GM12872 (cell line): ENCODE data around the gene SLC9C1.

Experiments
- TF ChIP-seq, protein P1 (sequence below): IDR thresholded peaks from 3 replicates; pipeline ENCODE4 v1.5.1; 2011; ENCODE audit warnings: low read depth, mild to moderate bottlenecking, low read length, moderate library complexity; ENCODE audit not compliant: insufficient read depth

SLC9C1 gene

DNA sequence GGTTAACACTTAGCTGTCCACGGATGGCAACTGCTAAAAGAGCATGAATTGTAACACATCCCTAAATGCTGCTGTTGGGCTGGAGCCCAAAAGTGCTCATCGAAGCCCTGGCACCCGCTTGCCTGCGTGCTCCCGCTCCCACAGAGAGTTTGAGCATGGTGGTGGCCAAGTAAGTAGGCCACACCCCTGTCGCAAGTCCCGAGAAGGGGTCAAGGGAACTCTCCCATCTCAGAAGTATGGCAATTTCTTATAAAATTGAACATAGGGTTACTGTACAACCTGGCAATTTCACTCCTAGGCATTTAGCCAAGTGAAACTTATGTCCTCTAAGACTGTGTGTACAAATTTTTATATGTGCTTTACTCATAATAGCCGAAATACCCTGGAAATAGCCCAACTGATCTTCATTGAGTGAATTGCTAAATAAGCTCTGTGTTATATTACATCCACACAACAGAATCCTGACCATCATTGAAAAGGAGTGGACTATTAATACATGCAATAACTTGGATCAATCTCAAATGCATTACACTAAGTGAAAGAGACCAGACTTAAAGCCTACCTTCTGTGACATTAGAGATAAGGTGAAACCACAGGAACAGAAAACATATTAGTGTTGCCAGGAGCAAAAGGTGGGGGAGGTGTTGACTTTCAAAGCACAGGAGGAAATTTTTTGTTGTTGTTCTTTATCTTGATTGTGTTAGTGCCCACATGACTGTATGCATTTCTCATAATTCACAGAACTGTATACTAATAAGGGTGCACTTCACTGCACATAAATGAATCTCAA, 159.5 kb downstream of the SLC9C1 start:
- TF ChIP-seq, protein P1, sequence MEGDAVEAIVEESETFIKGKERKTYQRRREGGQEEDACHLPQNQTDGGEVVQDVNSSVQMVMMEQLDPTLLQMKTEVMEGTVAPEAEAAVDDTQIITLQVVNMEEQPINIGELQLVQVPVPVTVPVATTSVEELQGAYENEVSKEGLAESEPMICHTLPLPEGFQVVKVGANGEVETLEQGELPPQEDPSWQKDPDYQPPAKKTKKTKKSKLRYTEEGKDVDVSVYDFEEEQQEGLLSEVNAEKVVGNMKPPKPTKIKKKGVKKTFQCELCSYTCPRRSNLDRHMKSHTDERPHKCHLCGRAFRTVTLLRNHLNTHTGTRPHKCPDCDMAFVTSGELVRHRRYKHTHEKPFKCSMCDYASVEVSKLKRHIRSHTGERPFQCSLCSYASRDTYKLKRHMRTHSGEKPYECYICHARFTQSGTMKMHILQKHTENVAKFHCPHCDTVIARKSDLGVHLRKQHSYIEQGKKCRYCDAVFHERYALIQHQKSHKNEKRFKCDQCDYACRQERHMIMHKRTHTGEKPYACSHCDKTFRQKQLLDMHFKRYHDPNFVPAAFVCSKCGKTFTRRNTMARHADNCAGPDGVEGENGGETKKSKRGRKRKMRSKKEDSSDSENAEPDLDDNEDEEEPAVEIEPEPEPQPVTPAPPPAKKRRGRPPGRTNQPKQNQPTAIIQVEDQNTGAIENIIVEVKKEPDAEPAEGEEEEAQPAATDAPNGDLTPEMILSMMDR, result no peak

DNA sequence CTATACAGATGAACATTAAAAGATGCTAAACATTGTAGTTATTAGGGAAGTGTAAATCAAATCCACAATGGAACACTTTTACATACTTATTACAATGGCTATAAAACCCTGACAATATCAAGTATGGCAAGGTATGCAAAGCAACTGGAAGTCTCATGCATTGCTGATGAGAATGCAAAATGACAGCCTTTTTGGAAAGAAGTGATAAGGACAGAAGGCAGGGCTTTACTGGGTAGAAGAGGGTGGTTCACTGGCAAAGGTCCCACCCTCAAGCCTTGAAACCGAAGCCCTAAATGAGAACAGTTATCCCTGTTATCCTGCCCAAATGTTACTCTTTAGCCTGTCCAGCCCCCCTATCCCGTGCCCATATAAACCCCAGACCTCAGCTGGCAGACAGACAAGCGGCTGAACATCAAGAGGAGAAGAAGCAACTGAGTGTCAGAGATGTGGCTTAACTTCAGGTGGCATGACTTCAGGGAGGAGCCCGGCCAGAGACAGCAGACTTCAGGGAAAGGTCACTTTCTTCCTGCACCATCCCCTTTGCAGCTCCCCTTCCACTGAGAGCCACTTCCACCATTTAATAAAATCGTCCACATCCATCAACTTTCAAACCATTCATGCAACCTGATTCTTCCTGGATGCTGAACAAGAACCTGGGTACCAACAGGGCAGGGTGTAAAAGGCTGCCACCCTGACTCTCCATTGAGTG, 160.2 kb downstream of the SLC9C1 start:
- TF ChIP-seq, protein P1, result no peak

DNA sequence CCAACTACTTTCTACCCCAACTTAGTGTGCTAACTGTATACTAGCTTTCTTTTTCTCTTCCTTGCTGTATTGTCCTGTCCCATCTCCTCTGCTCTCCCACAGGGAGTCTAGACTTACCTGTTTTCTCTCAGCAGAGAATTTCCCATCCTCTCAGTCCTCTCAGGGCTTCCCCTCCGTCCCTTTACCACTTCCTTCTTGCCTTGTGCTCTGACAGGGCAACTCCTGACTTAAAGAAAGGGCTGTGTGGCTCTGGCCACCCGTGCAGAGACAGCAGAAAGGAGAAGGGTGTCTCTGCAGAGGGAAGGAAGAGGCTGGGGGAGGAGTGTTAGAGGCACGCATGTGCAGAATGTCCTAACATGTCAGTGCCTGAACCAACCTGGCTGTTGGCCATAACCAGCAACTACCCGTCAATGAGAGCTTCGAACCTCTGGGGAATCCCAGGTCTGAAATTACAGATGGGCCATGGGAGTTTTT, 161.0 kb downstream of the SLC9C1 start, which contains the start of gene GCSAM:
Gene GCSAM, minus strand, starts transcription at position 274 of the 474 bp plus-strand sequence. Its CDS starts 128 bp downstream, at position 146.
- TF ChIP-seq, protein P1, result no peak

DNA sequence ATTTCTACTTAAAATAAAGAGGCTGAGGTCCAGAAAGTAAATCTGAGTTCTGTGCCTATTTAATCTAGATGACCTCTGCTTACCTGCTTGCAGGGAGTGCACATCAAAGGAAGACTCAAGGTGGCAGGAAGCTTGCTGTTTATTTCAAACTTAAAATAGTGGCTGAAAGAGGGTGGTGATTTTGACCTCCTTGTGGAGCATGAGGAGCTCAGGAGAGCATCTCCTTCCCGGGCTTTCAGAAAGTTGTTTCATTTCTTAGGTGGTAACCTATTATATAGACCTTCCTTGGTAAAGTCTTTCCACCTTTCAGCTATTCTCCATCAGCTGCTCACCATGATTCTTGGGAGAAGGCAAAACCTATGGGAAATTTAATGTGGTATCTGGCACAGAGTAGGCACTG, 161.5 kb downstream of the SLC9C1 start:
- TF ChIP-seq, protein P1, result no peak

DNA sequence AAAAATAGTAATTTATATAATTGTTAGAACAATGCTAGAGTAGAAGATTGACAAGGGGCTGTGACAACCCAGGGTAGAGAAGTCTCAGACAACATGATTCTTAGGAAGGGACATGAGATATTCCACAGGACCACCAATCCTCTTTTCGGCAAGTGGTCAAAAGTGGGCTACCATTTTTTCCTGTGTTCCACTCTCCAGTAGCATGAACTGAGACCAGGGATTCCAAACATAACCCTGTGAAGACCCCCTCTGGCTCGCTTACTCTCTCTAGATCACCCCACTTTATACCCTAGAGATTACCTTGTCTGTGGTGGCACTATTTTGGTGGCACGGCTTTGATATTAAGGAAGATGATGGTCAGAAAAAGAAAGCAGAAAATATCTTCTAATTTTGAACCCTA, 161.9 kb downstream of the SLC9C1 start:
- TF ChIP-seq, protein P1, result no peak

DNA sequence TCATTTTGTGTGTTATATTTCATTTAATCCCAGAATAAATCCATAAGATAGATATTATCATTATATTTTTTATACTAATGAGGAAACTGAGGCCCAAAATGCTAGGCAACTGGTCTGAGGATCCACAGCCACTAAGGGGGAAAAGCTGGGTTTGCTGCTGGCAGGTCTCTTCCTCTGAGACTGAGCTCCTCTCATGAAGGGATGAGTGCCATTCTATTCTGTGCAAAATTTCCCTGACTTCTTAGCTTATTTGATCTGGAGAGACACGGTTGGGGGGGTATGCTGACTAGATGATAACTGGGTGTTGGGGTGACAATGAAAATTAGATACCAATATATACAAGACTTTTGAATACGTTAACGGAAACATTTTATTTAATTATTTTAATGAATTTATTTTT, 162.9 kb downstream of the SLC9C1 start:
- TF ChIP-seq, protein P1, result no peak

DNA sequence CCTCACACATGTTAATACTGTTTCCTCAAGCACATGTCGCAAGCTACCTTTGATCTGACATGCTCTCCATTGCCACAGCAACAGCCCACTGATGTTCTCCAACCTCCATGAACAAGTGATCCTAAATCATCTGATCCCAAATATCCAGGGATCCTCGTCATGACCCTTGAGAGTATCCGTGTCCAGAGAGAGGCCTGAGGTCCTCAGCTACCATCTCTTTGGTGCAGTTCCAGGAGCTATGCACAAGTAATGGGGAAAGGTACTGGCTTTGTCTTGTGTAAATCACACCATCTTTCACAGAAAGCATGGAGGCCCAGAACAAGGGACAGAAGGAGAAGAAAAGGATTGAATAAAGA, 163.4 kb downstream of the SLC9C1 start:
- TF ChIP-seq, protein P1, result no peak
